DND-41 (cell line): ENCODE results near the gene GAD1.

ENCODE experiments used
- EZH2 ChIP-seq: IDR thresholded peaks from 3 replicates; pipeline ENCODE4 v1.6.1; 2012; ENCODE audit warnings: borderline replicate concordance, low read depth, mild to moderate bottlenecking, moderate library complexity, low read length, inconsistent platforms; ENCODE audit not compliant: severe bottlenecking
- TF ChIP-seq, protein P1 (sequence below): IDR thresholded peaks from 2 replicates; pipeline ENCODE4 v1.5.1; 2012; ENCODE audit warnings: borderline replicate concordance, low read length, moderate library complexity, mild to moderate bottlenecking; ENCODE audit not compliant: poor library complexity, severe bottlenecking; ENCODE audit errors: extremely low read depth

DNA sequence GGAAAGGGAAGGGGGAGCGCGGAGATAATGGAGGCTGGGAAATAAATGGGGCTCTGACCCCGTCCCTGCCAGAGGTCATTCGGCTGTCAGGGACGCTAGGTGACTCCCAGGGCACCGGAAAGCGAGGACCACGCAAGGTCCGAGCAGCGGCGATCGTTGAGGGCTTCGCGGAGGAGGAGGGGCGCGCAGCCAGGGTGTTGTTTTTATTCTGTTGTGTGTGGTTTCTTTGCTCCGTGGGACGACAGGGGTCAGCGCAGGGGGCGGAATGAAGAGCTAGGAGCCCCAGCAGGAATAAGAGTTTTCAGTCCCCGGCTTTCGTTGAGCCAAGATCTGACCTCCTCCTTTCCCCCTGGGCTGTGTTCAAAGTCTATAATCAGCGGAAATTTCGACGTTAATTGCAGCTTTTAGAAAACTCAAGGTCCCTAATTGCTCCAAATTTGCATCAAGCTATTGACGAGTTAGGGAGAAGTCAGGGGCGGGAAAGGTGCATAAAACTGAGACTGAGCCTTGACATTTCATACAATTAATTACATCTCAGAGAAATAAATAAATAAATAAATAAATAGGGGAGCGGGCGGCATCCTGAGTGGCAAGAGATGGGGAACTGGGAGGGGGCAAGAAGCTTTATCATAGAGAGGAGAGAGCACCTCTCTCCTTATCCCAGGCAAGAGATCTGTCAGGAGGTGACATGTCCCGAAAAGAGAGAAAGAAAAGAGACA, 2.2 kb downstream of the GAD1 start:
- TF ChIP-seq EZH2, result no peak
- TF ChIP-seq, protein P1, sequence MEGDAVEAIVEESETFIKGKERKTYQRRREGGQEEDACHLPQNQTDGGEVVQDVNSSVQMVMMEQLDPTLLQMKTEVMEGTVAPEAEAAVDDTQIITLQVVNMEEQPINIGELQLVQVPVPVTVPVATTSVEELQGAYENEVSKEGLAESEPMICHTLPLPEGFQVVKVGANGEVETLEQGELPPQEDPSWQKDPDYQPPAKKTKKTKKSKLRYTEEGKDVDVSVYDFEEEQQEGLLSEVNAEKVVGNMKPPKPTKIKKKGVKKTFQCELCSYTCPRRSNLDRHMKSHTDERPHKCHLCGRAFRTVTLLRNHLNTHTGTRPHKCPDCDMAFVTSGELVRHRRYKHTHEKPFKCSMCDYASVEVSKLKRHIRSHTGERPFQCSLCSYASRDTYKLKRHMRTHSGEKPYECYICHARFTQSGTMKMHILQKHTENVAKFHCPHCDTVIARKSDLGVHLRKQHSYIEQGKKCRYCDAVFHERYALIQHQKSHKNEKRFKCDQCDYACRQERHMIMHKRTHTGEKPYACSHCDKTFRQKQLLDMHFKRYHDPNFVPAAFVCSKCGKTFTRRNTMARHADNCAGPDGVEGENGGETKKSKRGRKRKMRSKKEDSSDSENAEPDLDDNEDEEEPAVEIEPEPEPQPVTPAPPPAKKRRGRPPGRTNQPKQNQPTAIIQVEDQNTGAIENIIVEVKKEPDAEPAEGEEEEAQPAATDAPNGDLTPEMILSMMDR, result no peak
